Fibroblast of lung (primary cell): Measurements from ENCODE around the gene TSNAXIP1.

Experiments used
- CTCF ChIP-seq, 2 donors: IDR thresholded peaks in 1 of 2; conservative IDR thresholded peaks in 1 of 2; 1 replicate in 1 of 2; 2 replicates in 1 of 2; pipeline ENCODE4 v1.5.1; 2011 to 2012; ENCODE audit warnings: low read length in 2 of 2, control low read depth in 1 of 2, inconsistent platforms in 1 of 2, low read depth in 1 of 2, mild to moderate bottlenecking in 1 of 2
- EZH2 ChIP-seq: IDR thresholded peaks from 2 replicates; pipeline ENCODE4 v1.5.1; 2012; ENCODE audit warnings: low read length, control low read depth, mild to moderate bottlenecking; ENCODE audit errors: missing control alignments

DNA sequence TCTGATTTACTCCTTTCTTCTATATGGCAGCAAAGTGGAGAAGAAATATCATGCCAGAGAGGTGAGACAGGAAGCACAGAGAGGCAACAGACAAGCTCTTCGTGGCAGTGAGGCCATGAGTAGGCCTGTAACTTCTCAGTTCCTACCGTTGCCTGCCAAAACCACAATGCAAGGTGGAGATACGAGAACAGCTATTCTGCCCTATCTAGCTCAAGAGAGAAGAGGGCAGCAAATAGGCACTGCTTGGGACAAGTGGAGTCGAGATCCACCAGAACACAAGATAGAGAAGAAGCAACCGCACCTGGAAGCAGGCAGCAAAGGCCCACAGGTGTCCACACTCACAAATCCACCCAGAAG lies 25.1 kb upstream of the TSNAXIP1 start:
- no peak for TF ChIP-seq CTCF (conservative IDR thresholded peaks at IDR 0.05 in 1 of 2, IDR thresholded peaks at IDR 0.05 in 1 of 2; ENCODE audit: low read depth in 1 of 2, low read length in 2 of 2)
- no peak for TF ChIP-seq EZH2
